HG03565 (cell line): ENCODE data around the gene XRCC1.
"Not testable (repeated sequence)": the region's sequence is repeated elsewhere in the genome, so short reads cannot be mapped to it uniquely, and the experiment has no call there.

Source experiments
- ATAC-seq: cut with Tn5 transposase; IDR thresholded peaks from one replicate; pipeline ENCODE4 v1.9.1; 2021; ENCODE audit warnings: mild to moderate bottlenecking, moderate library complexity; ENCODE audit not compliant: unreplicated experiment

The XRCC1 gene

GRCh38 chr19:43551399-43552197 is 23.7 kb downstream of the XRCC1 start:
- no peak for ATAC-seq

GRCh38 chr19:43548706-43549105 is 26.6 kb downstream of the XRCC1 start:
- no peak for ATAC-seq

- ATAC-seq, result not testable (repeated sequence)
Measured at GRCh38 chr19:43547926-43548325, 27.4 kb downstream of the XRCC1 start.

- no peak for ATAC-seq
Measured at GRCh38 chr19:43546581-43546980, 28.7 kb downstream of the XRCC1 start.

DNA sequence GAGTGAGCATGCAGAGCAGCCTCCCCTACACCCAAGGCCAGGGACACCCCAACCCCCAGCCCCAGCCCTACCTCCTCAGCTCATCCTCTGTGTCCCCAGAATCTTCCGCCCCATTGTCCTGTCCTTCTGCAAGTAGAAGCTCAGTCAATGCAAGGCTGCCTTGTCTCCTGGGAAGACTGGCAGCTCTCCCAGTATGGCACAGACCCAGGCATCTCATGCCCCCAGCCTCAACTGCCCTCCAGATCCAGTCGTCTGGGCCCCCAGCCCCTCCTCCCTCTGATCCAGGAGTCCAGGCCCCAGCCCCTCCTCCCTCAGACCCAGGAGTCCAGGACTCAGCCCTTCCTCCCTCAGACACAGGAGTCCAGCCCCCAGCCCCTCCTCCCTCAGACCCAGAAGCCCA is 29.3 kb downstream of the XRCC1 start:
- no peak for ATAC-seq

DNA sequence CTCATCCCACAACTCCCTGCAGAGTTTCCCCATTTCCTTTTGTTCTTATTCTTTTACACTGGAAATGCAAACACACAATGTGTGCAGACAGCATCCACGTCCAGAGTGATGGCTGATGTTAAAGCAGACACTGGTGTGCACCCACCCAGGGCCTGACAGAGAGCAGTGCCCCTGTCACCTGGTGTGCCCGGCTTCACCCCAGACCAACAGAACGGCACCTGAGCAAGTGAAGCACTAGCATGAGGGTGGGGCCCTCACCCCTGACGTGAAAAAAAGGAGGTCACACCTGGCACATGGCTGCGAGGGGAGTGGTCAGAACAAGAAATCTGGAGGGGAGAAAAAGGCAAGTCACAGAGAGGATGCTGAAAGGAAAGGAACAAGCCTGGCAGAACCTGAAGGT is 30.1 kb downstream of the XRCC1 start:
- no peak for ATAC-seq

DNA sequence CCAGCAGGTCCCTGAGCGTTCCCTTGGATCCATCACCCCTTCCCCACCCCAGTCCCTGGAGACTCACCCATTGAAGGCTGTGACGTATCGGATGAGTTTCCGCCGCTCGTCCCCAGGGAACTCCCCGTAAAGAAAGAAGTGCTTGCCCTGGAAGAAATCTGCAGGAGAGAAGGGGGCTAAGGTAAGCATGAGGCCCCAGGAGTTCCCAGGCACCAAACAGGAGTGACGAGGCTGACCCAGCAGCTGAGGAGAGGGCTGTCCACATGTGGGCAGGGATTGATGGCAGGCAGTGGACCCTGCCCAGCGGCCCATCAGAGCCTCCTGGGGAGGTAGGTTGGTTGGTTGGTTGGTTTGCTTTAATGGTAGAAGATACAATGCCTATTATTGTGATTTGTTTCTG is 31.2 kb downstream of the XRCC1 start:
- ATAC-seq, result no peak

- ATAC-seq, result no peak
Measured at GRCh38 chr19:43541920-43542650, 33.2 kb downstream of the XRCC1 start.

DNA sequence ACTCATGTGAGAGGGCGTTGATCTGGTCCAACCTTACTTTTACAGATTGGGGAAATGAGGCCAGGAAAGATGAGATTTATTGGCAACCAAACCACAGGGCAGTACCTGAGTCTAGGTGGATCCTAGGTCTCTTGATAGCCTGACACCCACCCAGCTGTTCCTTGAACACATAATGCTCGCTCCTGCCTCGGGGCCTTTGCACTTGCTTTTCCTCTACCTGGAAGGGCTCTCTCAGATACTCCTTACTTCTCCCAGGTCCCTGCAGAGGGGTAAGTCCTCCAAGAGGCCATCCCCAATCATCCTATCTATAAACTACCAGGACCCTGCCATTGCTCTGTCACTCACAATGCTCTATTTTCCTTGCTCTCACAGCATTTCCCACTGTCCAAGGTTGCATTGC is 34.9 kb downstream of the XRCC1 start:
- ATAC-seq, result no peak

DNA sequence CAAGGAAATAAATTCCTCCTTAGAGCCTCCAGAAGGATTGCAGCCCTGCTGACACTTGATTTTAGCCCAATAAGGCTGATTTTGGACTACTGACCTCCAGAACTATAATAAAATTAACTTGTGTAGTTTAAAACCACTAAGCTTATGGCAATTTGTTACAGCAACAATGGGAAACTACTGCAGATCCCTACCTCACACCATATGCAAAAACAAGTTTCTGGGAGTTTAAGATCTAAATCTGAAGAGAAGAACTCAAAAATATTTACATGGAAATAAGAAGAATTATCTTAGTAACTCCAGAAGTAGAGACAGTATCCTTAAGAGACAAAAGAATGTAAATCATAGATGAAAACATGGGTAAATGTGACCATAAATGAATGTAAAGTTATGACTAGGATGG is 36.4 kb downstream of the XRCC1 start:
- ATAC-seq, result no peak

GRCh38 chr19:43534816-43535761 is 40.2 kb downstream of the XRCC1 start:
- no peak for ATAC-seq

DNA sequence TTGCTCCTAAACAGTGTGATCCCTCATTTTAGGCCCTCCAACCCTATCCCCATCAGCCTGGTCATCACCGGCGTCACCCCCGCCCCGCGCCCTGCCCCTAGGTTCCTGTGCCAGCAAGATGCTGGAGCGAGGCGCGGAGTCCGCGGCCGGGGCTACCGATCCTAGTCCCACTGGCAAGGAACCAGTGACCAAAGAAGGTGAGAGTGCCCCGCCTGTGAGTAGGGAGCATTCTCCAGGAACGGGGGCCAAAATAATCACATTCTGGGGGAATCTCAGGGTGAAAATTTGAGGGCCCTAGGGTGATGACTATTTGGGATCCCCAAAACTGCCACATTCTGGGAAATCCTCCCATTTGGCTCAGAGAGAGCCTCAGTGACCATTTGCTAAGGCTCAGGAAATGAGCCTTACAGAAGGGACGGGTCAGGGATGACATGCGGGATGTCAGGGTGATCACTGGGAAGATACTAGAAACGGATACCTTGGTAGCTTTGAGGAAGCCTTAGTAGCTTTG is 41.0 kb downstream of the XRCC1 start:
- ATAC-seq, result no peak

GRCh38 chr19:43533546-43534304 is 41.6 kb downstream of the XRCC1 start:
- ATAC-seq, result peak; percentile 40

DNA sequence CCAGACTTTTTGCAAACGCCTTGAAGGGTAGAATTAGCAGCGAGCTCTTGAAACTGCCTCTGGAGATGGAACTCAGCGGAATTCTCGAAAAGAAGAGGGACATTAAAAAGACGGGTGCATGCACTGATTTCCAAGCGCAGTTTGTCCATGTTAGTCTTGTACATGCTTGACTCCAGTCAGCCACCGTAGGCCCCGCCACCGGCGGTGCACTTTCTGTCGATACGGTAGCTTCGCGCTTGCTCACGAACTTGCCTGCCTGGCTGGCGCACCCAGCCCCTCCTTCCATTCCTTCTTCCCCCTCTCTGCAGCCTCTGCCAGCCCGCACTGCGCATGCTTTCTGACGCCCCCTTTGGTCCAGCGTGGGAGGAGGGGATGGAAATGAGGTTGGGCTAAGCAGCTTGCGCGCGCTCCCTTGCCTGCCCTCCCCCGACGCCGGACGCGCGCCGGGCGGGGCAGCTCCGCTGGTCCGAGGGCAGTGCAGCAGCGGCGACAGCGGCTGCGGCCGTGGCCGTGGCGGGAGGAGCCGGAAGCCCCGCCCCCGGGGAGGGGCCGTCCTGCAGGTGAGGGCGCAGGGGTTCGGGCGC is 42.3 kb downstream of the XRCC1 start, which contains the start of gene ZNF575:
Gene ZNF575, plus strand, starts transcription at position 227 of the 584 bp plus-strand sequence. CDS start 1,235 bp downstream, outside the sequence.
- ATAC-seq, result peak; percentile 58

DNA sequence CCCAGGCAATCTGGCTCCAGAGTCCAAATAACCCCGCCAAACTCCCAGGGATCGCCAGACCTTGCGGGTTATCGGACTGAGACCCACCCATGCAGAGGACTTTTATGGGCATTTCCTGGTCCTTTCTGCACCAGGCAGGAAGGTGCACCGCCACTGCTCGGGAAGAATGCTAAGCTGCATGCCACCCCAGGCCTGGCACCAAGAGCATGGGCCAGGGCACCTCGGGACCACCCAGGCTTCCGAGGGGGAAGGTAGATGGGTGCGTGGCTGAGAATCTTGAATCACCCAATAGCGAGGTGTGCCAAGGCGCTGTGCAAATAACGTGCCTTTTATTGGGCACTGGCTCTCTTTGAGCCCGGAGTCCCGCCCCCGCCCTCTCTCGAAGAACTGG is 42.8 kb downstream of the XRCC1 start:
- ATAC-seq, result peak; percentile 8

- ATAC-seq, result no peak
Measured at GRCh38 chr19:43527860-43528622, 47.3 kb downstream of the XRCC1 start.

DNA sequence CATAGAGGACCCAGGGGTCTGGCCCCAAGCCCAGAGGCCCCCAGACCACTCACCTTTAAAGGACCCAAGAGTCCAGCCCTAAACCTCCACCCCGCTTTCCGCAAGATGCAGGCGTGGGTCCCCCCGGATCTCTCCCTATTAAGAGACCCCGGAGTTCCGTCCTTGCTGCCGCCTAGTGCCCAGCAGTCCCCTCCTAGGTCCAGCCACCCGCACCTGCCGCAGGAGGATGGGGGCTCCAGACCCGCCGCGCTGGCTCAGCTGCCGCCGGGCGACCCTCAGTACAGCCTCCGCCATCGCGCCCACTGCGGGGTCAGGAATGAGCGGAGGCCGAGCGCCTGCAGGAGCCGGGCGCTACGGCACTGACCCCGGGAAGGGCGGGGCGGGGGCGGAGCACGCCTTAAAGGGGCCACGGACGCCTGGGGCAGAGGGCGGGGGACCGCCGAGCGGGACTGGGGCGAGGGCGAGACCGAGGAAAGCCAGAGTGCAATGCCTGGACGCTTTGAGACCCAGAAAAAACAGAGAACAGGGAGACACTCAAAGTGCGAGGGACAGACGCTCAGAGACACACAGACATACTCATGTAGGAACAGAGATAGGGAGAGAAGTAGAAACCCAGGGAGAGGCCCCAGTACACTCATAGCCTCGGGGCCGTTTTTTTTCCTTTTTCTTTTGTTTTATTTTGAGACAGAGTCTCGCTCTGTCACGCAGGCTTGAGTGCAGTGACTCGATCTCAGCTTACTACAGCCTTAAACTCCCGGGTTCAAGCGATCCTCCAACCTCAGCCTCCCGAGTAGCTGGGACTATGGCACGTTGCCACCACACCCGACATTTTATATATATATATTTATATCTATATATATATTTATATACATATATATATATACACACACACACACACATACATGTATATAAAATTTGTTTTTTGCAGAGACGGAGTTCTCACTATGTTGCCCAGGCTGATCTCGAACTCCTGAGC is 48.2 kb downstream of the XRCC1 start, which contains the start of gene ETHE1:
Gene ETHE1, minus strand, starts transcription at position 318 of the 976 bp plus-strand sequence. Its CDS starts 24 bp downstream, at position 294.
- ATAC-seq, result no peak
